Esophagus muscularis mucosa (tissue), 4 donors: ENCODE measurements around the gene SRRM4. TPM values are rescaled to one million over a fixed set of nuclear protein-coding genes. Genes with fewer than 3 reads are reported as not detected.

Experiments
- DNase-seq: peaks from one replicate; pipeline ENCODE4 v3.0.0-alpha.2; 2017; ENCODE audit errors: extremely low spot score
- H3K27ac ChIP-seq, 4 donors: fragments of 200-600 bp; sonication (generic); replicated peaks in 1 of 4; 1 replicate in 3 of 4; 2 replicates in 1 of 4; pipeline ENCODE4 v1.5.1; 2016 to 2019; ENCODE audit warnings: mild to moderate bottlenecking in 1 of 4
- H3K27me3 ChIP-seq, 4 donors: fragments of 200-600 bp; sonication (generic); one replicate each; pipeline versions ENCODE4 v1.5.1 to v1.6.0; 2016 to 2019
- H3K36me3 ChIP-seq, 4 donors: fragments of 200-600 bp; sonication (generic); one replicate each; pipeline ENCODE4 v1.5.1; 2016 to 2019
- H3K4me1 ChIP-seq, 4 donors: fragments of 200-600 bp; sonication (generic); one replicate each; pipeline ENCODE4 v1.5.1; 2016 to 2019
- H3K4me3 ChIP-seq, 4 donors: fragments of 200-600 bp; sonication (generic); 1 replicate in 2 of 4; 2 replicates in 2 of 4; pipeline ENCODE4 v1.5.1; 2016 to 2019; ENCODE audit warnings: mild to moderate bottlenecking in 4 of 4, moderate library complexity in 1 of 4
- H3K9me3 ChIP-seq, 4 donors: fragments of 200-600 bp; sonication (generic); 1 replicate in 3 of 4; 2 replicates in 1 of 4; pipeline ENCODE4 v1.5.1; 2016 to 2019
- EP300 ChIP-seq: sonication (generic); formaldehyde crosslinking; IDR thresholded peaks from one replicate; pipeline ENCODE4 v1.6.1; 2017; ENCODE audit warnings: antibody characterized with exemption
- POLR2A ChIP-seq: fragments of 450-650 bp; IDR thresholded peaks from one replicate; pipeline ENCODE4 v1.6.1; 2017; ENCODE audit warnings: antibody characterized with exemption, moderate library complexity, mild to moderate bottlenecking, low read depth
- POLR2AphosphoS5 ChIP-seq, 2 donors: sonication (generic); formaldehyde crosslinking; IDR thresholded peaks; one replicate each; pipeline ENCODE4 v1.6.1; 2017; ENCODE audit warnings: antibody characterized with exemption in 2 of 2
- WGBS: methylation state at CpG from one replicate; pipeline ENCODE4 v1.1.5; 2018; 5-methylcytosine and 5-hydroxymethylcytosine counted together
- intact Hi-C: fragments of 100-400 bp; cut with DNase I; formaldehyde crosslinking; loops from one replicate; pipeline ENCODE4 v1.15.1; 2023
- total RNA-seq, 4 donors: library from RNA; depleted of rRNA; stranded (reverse); fragments of >200 nt; gene quantifications; one replicate each; pipeline versions ENCODE4 v1.1.0 to v1.2.1, GENCODE V29; 2016
- TF ChIP-seq, protein P1 (sequence below), 3 experiments: fragments of 200-600 bp in 2 of 3; fragments of 450-650 bp in 1 of 3; sonication (generic) in 2 of 3; IDR thresholded peaks; one replicate each; pipeline ENCODE4 v1.5.1; 2017 to 2019; ENCODE audit warnings: antibody characterized with exemption in 3 of 3, mild to moderate bottlenecking in 2 of 3, moderate library complexity in 1 of 3

The SRRM4 gene
- total RNA-seq, 4 donors from 2014 or later = not detected

DNA sequence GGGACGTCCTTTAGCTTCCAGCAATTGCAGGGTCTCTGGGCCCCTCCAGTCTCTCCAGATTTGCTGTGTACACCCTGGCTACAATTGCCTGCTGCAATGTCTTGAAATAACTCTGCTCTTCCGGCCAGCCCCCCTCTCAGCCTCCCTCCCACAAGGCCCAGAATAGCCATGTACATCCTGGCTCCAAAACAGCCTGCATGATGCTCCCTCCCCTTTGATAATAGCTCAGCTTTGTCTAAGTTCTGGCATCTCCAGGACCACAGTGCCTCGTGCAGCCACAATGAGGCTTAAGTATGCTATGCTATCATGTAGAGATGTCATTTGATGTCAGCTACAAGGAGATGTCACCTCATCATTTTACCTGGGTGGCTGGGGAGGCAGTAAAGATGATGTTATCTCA lies 74.6 kb downstream of the SRRM4 start:
- Histone ChIP-seq H3K27ac (no peak overlapping the region), H3K36me3 (no peaks in the 10 kb centered on the region), H3K4me1 (no peaks in the 10 kb centered on the region), H3K4me3 (no peak overlapping the region), H3K9me3 (peaks cover 0 to 5% (median 1%) of the 10 kb centered on the region in 4 donors), H3K27me3 (peaks cover 0 to 30% (median 0%) of the 10 kb centered on the region in 4 donors)
- WGBS = 27% methylated on average over 3 of the region's 3 CpGs
- intact Hi-C loops = no loop called here
- TF ChIP-seq EP300 (no peak), POLR2A (no peak), POLR2AphosphoS5 (IDR thresholded peaks at IDR 0.05) (no peak)
- TF ChIP-seq, protein P1, sequence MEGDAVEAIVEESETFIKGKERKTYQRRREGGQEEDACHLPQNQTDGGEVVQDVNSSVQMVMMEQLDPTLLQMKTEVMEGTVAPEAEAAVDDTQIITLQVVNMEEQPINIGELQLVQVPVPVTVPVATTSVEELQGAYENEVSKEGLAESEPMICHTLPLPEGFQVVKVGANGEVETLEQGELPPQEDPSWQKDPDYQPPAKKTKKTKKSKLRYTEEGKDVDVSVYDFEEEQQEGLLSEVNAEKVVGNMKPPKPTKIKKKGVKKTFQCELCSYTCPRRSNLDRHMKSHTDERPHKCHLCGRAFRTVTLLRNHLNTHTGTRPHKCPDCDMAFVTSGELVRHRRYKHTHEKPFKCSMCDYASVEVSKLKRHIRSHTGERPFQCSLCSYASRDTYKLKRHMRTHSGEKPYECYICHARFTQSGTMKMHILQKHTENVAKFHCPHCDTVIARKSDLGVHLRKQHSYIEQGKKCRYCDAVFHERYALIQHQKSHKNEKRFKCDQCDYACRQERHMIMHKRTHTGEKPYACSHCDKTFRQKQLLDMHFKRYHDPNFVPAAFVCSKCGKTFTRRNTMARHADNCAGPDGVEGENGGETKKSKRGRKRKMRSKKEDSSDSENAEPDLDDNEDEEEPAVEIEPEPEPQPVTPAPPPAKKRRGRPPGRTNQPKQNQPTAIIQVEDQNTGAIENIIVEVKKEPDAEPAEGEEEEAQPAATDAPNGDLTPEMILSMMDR (IDR thresholded peaks at IDR 0.05) = no peak
- no peak for DNase-seq

DNA sequence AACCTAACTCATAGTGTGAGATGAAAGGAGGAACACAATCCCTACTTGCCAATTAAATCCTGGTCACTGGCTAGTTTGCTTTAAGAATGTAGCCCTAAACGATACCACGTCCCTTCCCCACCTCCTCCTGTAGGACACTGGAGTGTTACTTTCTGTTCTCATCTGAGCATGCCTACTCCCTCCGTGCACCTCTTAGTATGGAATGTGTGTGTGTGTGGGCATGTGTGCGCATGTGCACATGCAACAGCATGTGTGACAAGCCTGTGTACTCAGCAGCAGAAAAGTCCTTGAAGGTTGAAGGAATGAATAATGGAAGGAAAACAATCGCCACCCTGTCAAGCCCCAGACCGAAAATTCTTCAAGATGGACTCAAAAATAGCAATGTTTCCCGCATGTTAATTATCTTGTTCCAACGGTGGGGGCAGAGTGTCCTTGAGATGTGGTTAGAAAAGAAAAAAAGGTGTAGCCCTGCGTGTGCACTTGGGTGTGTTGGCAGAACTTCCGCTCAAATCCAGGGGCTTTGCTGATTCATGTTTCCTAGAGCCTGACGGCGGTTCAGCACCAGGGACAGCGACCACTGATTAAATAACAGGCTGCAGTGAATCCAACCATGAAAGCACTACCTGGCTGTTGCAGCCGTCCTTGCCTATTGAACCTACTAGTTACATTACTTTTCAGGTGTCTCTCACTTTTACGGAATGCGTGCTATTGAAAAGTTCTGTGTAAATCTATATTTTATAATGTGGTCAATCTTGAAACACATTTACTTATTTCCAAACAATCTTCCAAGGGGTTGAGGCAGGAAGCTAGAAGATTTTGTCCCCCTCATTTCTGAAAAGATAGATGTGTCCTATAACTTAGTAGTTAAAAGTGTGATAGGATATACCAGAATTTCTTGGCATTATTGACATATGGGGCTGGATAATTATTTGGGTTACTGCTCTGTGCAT lies 79.8 kb downstream of the SRRM4 start:
- Histone ChIP-seq H3K36me3 (no peaks in the 10 kb centered on the region), H3K27me3 (peaks cover 0 to 32% (median 0%) of the 10 kb centered on the region in 4 donors), H3K9me3 (no peaks in the 10 kb centered on the region), H3K27ac (no peak overlapping the region), H3K4me1 (no peaks in the 10 kb centered on the region), H3K4me3 (no peak overlapping the region)
- TF ChIP-seq, protein P1 (IDR thresholded peaks at IDR 0.05) = no peak
- TF ChIP-seq EP300 = no peak
- TF ChIP-seq POLR2AphosphoS5 (IDR thresholded peaks at IDR 0.05) = no peak
- TF ChIP-seq POLR2A = no peak
- intact Hi-C loops = no loop called here
- WGBS = 30% methylated on average over 16 of the region's 16 CpGs
- DNase-seq = no peak

DNA sequence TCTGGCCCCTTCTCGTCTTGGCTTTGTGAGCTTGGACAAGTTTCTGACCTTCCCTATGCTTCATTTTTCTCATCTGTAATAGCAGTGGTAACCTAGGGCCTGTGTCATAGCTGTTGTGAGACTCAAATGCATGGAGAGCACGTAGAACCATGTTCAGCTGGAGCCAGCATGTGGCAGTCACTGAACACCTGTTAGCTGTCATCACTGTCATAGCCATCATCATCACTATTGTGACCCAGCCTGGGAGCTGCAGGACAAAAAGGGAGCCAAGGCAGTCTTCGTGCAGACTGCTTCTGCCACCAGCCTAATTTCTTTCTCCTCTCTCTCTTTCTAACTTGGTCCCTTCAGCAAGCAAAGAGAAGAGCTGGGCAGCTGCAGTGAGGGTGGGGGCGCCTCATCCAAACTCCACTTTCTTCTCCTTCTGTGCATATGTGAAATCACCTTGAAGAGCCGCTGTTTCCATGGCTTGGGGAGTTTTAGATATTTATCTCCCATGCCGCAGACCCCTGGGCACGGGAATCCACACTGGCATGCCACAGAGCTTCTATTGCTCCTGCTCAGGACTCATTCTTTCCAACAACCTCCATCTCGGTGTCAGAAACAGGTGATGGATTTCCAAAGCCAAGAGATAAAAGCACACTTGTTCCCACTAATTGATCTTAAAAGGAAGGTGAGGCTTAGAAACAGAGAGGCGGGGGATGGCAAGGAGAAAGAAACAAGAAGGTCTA lies 87.0 kb downstream of the SRRM4 start:
- TF ChIP-seq POLR2AphosphoS5 (IDR thresholded peaks at IDR 0.05) = no peak
- no peak for TF ChIP-seq POLR2A
- no peak for TF ChIP-seq EP300
- TF ChIP-seq, protein P1 (IDR thresholded peaks at IDR 0.05) = no peak
- DNase-seq = no peak
- Histone ChIP-seq H3K36me3 (no peaks in the 10 kb centered on the region), H3K4me1 (peaks cover 0 to 9% (median 0%) of the 10 kb centered on the region in 4 donors), H3K27me3 (peaks cover 0 to 71% (median 0%) of the 10 kb centered on the region in 4 donors), H3K4me3 (no peak overlapping the region), H3K9me3 (no peaks in the 10 kb centered on the region), H3K27ac (no peak overlapping the region)
- intact Hi-C loops = no loop called here
- 62% methylated on average over 9 of the region's 9 CpGs for WGBS

DNA sequence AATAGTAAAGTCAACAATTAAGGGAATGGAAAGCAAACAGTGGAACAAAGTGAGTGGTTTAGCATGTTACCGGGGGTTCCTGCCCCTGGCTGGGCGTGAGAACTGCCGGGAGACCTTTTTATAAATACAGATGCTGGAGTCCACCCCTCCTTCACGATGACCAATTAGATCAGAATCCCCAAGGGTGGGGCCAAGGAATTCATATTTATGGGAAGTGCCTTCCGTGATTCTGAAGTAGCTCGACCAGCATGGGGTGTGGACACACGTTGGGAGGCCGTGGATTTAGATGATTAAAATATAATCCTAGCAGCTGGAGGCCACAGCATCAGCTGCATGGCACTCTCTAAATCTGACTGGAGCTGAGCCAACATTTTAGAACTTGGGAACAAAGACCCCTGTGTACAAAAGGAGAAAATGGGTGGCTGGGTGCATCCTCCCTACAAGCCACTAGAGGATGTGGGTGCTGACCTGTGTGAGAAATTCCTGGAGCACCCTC lies 87.9 kb downstream of the SRRM4 start:
- DNase-seq = no peak
- Histone ChIP-seq H3K4me3 (no peak overlapping the region), H3K27ac (no peak overlapping the region), H3K9me3 (no peaks in the 10 kb centered on the region), H3K36me3 (no peaks in the 10 kb centered on the region), H3K4me1 (peaks cover 0 to 9% (median 0%) of the 10 kb centered on the region in 4 donors), H3K27me3 (peaks cover 0 to 71% (median 0%) of the 10 kb centered on the region in 4 donors)
- intact Hi-C loops = no loop called here
- TF ChIP-seq POLR2AphosphoS5 (IDR thresholded peaks at IDR 0.05) (no peak), EP300 (no peak), POLR2A (no peak)
- TF ChIP-seq, protein P1 (IDR thresholded peaks at IDR 0.05) = no peak
- WGBS = 56% methylated on average over 8 of the region's 8 CpGs
